ENCODE measurements around the gene LANCL1.
A peak's percentile ranks its signal among the peaks of the same experiment; 100 is the strongest.

The LANCL1 gene

DNA sequence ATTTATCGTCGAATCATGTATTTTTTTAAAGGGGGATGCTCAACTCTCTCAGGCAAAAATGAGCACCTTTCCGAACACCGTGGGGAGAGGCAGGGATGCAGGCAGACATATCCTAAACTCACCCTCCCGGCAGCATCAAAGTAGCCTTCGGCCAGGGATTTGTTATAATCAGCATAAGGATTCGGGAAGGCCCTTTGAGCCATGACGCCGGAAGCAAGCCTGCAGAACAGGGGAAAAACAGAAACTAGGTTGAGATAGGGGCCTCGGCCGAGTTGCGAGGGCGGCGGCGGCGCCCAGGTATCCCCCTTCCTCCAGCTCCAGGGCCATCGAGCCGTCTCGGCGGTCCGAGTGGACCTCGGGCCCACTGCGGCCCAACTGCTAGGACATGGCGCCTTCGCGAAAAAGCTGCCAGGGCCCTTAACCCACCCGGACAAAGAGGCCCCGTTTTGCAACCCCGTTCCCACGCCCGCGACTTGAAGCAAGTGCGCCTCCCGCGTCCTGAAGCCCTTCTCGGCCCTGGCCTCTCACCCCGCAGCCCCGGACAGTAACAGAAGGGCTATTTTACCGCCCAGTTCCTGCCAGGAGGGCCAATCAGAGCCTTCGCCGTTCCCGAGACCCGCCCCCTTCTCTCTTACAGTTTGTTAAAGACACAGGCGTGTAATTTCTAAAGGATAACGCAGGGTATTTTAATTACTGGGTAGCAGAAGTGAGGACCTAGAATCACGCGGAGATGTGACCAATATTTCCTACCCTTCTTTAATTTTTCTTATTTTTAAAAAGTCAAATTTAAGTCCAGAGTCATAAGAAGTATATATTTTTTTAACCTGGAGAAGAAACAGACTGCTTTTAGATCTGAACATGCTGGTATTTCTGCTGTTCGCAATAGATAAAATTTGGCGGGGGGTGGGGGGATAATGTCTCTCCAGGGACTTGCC, at the start of gene LANCL1:
Gene LANCL1 (minus strand): TSS at position 566 of the 935 bp plus-strand sequence. CDS start 363 bp downstream, at position 203.
- DNase-seq, result peak; percentile 86

DNA sequence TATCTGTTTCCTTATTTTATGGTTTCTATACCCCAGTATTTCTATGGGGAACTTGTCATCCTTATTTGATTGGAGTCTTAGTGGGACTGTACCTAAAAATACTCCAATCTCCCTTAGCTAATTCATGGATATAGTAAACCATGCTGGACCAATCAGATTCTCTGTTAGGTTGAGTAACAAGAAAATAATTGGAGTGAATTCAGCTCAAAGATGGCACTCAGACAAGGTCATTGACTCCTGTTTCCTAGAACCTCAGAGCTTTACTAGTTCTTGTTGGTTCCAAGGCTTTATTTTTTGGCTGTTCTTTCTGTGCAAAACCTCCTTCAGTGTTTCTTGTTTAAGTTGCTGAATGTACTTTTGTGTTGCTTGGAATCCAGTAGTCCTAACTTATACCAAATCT, 48.0 kb upstream of the LANCL1 start:
- no peak for DNase-seq

DNA sequence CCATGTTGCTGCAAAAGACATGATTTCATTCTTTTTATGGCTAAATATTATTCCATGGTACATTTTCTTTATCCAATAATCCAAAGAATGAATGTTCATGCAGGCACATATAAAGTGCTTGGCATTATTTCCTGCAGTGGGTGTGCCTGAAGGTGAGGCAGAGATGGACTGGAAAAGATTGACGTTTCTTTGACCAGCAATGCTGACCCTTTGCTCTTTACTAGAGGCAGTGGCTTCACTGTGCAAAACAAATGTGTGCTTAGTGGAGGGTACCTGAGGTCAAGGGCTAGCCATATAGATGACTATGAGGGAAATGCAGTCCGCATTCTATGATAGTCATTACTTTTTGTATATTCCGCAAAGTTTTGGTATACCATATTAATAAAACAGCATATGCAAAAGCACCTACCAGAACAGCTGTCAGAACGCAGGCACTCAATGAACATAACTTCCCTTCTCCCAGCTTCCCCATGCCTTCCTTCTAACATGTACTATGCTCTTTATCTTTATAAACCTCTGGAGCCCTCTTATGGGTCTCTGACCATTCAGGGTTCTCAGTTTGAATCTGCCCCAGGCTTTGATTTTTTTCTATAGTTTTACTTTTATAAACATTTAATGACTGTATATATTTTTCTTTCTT, 47.2 kb upstream of the LANCL1 start:
- DNase-seq, result no peak

DNA sequence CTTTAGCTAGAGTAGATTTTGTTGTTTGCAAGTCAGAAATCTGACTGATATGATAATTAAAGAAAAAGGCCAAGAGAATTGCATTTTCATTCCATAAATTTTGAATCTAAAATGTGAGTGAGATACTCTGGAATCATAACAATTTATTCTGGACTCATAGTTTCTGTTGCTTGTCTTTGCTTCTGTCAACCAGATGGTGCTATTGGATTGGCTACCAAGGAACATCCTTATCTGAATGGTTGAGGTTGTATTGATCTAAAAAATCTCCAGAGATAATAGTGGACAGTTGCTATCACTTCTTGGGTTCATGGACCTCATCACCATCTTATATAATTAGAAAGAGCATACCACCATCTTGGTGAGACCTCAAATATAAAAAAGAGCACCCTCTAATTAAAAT, 45.8 kb upstream of the LANCL1 start:
- no peak for DNase-seq

DNA sequence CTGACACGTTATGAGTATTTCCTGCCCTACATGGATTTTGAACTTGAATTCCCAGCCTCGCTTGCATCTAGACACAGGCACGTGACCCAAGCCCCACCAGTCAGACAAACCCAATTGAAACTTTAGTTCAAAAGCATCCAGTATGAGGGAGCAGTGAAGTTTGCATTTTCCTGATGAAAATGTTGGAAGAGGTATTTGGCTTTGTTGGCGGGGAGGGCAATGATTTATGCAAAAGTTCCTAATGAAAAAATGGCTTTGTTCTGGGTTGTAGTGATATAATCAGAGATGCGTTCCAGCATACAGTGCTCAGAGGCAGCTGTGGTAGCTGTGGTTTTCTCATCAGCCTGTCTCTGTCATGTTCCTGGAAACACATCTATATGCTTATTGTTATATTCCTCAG, 43.0 kb upstream of the LANCL1 start:
- DNase-seq, result no peak

- DNase-seq, result no peak
Measured at GRCh38 chr2:210517264-210517663, 40.7 kb upstream of the LANCL1 start.

GRCh38 chr2:210515911-210516310, 39.4 kb upstream of the LANCL1 start:
- DNase-seq, result no peak

- DNase-seq, result no peak
Measured at GRCh38 chr2:210503725-210504191, 27.2 kb upstream of the LANCL1 start.

- peak; percentile 62 for DNase-seq
Measured at GRCh38 chr2:210503001-210503623, 26.6 kb upstream of the LANCL1 start.

DNA sequence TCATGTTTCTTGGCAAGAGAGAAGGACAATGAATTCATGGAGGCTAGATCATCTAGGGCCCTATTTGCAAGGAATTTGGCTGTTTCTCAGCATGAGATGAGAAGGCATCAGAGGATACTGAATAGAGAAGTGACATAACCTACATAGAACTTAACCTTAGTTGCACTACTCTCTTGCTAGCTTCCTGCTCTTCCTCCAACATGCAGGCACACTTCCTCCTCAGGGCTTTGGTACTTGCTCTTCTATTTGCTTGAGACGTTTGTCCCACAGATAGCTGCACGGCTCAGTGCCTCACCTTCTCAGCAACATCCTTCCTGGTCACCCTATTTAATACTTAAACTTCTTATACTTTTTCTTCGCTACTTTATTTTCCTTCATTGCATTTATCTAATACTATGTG, 20.0 kb upstream of the LANCL1 start:
- DNase-seq, result no peak

DNA sequence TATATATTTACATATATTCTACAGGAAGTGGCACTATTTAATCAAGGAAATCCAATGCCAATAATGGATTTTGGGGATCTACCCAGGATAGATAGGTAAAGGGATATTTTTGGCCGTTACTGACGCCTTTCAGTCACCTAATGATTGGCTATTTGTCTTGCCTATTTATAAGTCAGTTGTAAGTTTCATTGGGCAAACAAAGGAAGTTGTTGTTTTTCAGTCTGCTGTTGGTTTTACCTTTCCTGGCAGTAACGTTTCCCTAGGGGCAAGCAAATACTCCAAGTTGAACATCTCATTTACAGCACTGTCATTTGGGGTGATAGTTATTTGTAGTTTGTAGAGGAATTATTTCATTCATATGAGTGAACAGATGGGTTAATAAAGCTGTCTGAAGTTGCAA, 17.0 kb upstream of the LANCL1 start:
- DNase-seq, result no peak

- DNase-seq, result no peak
Measured at GRCh38 chr2:210481601-210482175, 5.1 kb upstream of the LANCL1 start.

- DNase-seq, result no peak
Measured at GRCh38 chr2:210480764-210481163, 4.2 kb upstream of the LANCL1 start.

GRCh38 chr2:210480079-210480478, 3.5 kb upstream of the LANCL1 start:
- DNase-seq, result no peak

DNA sequence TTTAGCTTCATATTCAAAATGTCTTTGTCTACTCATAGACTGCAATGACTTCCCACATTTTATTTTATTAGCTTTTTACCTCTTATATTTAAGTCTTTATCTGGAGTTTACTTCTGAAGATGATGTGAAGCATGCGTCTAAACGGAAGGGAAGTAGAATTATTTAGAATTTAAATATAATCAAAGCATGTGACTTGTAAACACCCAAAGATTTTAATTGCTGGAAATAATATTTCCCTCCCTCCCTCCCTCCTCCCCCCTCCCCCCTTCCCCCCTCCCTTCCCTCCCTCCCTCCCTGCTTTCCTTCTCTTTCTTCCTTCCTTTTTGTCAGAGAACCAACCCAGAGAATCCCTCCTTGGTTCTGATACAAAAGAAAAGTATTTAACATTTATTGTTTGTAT, 2.1 kb upstream of the LANCL1 start:
- no peak for DNase-seq

- DNase-seq, result no peak
Measured at GRCh38 chr2:210477496-210477895, 937 bp upstream of the LANCL1 start.

DNA sequence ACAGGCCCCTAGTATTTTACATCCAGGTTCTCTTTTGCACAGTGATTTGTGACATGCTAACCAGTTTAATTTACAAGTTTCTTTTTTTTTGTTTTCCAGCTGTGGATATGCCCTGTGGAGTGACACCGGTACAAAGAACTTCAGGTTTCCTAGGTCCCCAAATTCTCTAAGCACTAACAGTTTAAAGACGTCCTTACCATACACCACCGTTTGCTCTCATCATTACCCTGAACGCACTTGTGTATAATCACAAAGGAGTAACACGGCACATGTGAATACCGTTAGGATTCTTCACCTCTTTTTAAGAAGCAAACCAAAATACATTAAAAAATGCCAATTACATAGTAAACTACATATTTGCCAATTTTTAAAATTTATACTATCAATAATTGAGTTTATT, 853 bp downstream of the LANCL1 start:
- DNase-seq, result no peak

DNA sequence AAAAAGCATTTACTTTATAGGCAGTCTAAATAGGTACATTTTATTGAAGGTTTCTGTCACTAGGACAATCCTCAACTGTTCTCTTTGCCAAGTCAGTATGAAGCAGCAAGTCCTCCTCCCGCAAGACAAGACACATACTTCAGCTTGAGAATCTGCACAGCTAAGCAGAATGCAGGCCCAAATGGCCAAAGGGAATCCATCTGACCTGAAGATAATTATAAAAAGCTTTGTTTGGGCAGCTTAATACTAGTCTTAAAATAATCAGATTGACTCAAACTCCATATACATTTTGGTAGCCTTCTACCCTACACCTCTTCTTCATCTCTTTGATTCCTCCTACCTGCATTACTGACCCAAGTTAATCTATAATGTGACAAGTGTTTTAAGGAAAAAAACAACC, 1.8 kb downstream of the LANCL1 start:
- no peak for DNase-seq

- DNase-seq, result no peak
Measured at GRCh38 chr2:210461401-210461800, 15.2 kb downstream of the LANCL1 start.

- DNase-seq, result no peak
Measured at GRCh38 chr2:210460322-210461227, 16.0 kb downstream of the LANCL1 start.

- no peak for DNase-seq
Measured at GRCh38 chr2:210459880-210460279, 16.7 kb downstream of the LANCL1 start.

GRCh38 chr2:210459407-210459806, 17.2 kb downstream of the LANCL1 start:
- no peak for DNase-seq
